CD14-positive monocyte (primary cell): Measurements from ENCODE around the gene PUM2. TPM values are rescaled to one million over a fixed set of nuclear protein-coding genes. Genes with fewer than 3 reads are reported as not detected.

Experiments
- DNase-seq, 3 donors: peaks; one replicate each; pipeline ENCODE4 v3.0.0-alpha.2; 2011 to 2022
- H2AFZ ChIP-seq: 2 replicates; pipeline ENCODE4 v1.6.0; 2012; ENCODE audit warnings: mild to moderate bottlenecking, low read depth, low read length, inconsistent platforms; ENCODE audit not compliant: insufficient read depth, poor library complexity, severe bottlenecking
- H3K27ac ChIP-seq, 2 donors: 1 replicate in 1 of 2; 2 replicates in 1 of 2; pipeline ENCODE4 v1.5.1; 2012 to 2013; ENCODE audit warnings: low read length in 2 of 2, control low read depth in 1 of 2, inconsistent platforms in 1 of 2, low read depth in 1 of 2, mild to moderate bottlenecking in 1 of 2
- H3K27me3 ChIP-seq, 2 donors: one replicate each; pipeline versions ENCODE4 v1.6.0 to v1.6.1; 2011 to 2013; ENCODE audit warnings: low read length in 2 of 2; ENCODE audit not compliant: control insufficient read depth in 2 of 2, insufficient read depth in 2 of 2
- H3K36me3 ChIP-seq, 2 donors: replicated peaks in 1 of 2; 1 replicate in 1 of 2; 2 replicates in 1 of 2; pipeline versions ENCODE4 v1.5.1 to v1.6.1; 2012 to 2013; ENCODE audit warnings: low read length in 2 of 2, control low read depth in 1 of 2, inconsistent platforms in 1 of 2, mild to moderate bottlenecking in 1 of 2; ENCODE audit not compliant: insufficient read depth in 2 of 2, control insufficient read depth in 1 of 2
- H3K4me1 ChIP-seq, 2 donors: 1 replicate in 1 of 2; 2 replicates in 1 of 2; pipeline versions ENCODE4 v1.5.1 to v1.6.1; 2012 to 2013; ENCODE audit warnings: low read length in 2 of 2, control low read depth in 1 of 2, inconsistent platforms in 1 of 2, mild to moderate bottlenecking in 1 of 2, moderate library complexity in 1 of 2; ENCODE audit not compliant: insufficient read depth in 2 of 2, control insufficient read depth in 1 of 2
- H3K4me2 ChIP-seq: replicated peaks from 2 replicates; pipeline ENCODE3; 2012; ENCODE audit warnings: low read length, moderate library complexity, mild to moderate bottlenecking; ENCODE audit not compliant: poor library complexity, severe bottlenecking; ENCODE audit errors: extremely low read depth
- H3K4me3 ChIP-seq, 3 experiments: fragments of 200-600 bp in 1 of 3; sonication (generic) in 1 of 3; replicated peaks in 1 of 3; 1 replicate in 2 of 3; 2 replicates in 1 of 3; pipeline ENCODE4 v1.5.1; 2011 to 2013; ENCODE audit warnings: low read length in 3 of 3, mild to moderate bottlenecking in 3 of 3, control low read depth in 2 of 3, low read depth in 2 of 3, inconsistent platforms in 1 of 3, moderate library complexity in 1 of 3
- H3K79me2 ChIP-seq: 2 replicates; pipeline ENCODE4 v1.6.0; 2012; ENCODE audit warnings: mild to moderate bottlenecking, control low read depth, inconsistent platforms, low read length, moderate library complexity; ENCODE audit not compliant: insufficient read depth
- H3K9ac ChIP-seq: 2 replicates; pipeline ENCODE4 v1.6.0; 2017; ENCODE audit warnings: low read length, mild to moderate bottlenecking; ENCODE audit not compliant: insufficient read depth, poor library complexity, severe bottlenecking
- H3K9me3 ChIP-seq, 2 donors: replicated peaks in 1 of 2; 1 replicate in 1 of 2; 2 replicates in 1 of 2; pipeline versions ENCODE4 v1.5.1 to v1.6.1; 2012 to 2013; ENCODE audit warnings: low read length in 2 of 2, control low read depth in 1 of 2; ENCODE audit not compliant: control insufficient read depth in 1 of 2, insufficient read depth in 1 of 2
- H4K20me1 ChIP-seq: 2 replicates; pipeline ENCODE4 v1.6.0; 2012; ENCODE audit warnings: mild to moderate bottlenecking, low read length, control low read depth, moderate library complexity; ENCODE audit not compliant: insufficient read depth
- H3K27ac Mint-ChIP-seq, 7 donors: one replicate each; pipeline ENCODE4 v1.8.0; 2020; ENCODE audit warnings: mild to moderate bottlenecking in 7 of 7, mixed read lengths in 7 of 7, moderate library complexity in 6 of 7, inconsistent platforms in 2 of 7
- H3K27me3 Mint-ChIP-seq, 3 donors: one replicate each; pipeline ENCODE4 v1.8.0; 2021 to 2022; ENCODE audit warnings: low read depth in 3 of 3, mild to moderate bottlenecking in 3 of 3, mixed read lengths in 3 of 3, moderate library complexity in 3 of 3, inconsistent platforms in 1 of 3
- H3K36me3 Mint-ChIP-seq, 2 donors: one replicate each; pipeline ENCODE4 v1.8.0; 2020; ENCODE audit warnings: mixed read lengths in 2 of 2, inconsistent platforms in 1 of 2, mild to moderate bottlenecking in 1 of 2
- H3K4me1 Mint-ChIP-seq: one replicate; pipeline ENCODE4 v1.8.0; 2020; ENCODE audit warnings: mild to moderate bottlenecking, mixed read lengths
- H3K4me3 Mint-ChIP-seq, 2 donors: one replicate each; pipeline ENCODE4 v1.8.0; 2020; ENCODE audit warnings: mild to moderate bottlenecking in 2 of 2, mixed read lengths in 2 of 2, moderate library complexity in 1 of 2
- H3K9me3 Mint-ChIP-seq, 7 donors: one replicate each; pipeline ENCODE4 v1.8.0; 2020 to 2022; ENCODE audit warnings: mixed read lengths in 7 of 7, mild to moderate bottlenecking in 6 of 7, moderate library complexity in 6 of 7, inconsistent platforms in 2 of 7
- WGBS: methylation state at CpG from one replicate; pipeline ENCODE4 v1.1.5; 2013; ENCODE audit warnings: missing lambda C conversion rate; ENCODE audit not compliant: insufficient coverage; 5-methylcytosine and 5-hydroxymethylcytosine counted together
- intact Hi-C, 2 donors: fragments of 100-400 bp; cut with micrococcal nuclease; formaldehyde crosslinking; loops; one replicate each; pipeline versions ENCODE4 v1.15.0 to v1.15.1; 2023
- polyA plus RNA-seq, 3 donors: library from polyadenylated mRNA; depleted of rRNA in 1 of 3; unstranded in 2 of 3; stranded (reverse) in 1 of 3; fragments of 300-500 nt in 2 of 3; fragments of >200 nt in 1 of 3; fragmentation: Illumina TruSeq in 2 of 3; gene quantifications; 1 replicate in 2 of 3; 2 replicates in 1 of 3; pipeline ENCODE4 v1.2.3, GENCODE V29; 2012 to 2021
- TF ChIP-seq, protein P1 (sequence below): fragments of 200-600 bp; IDR thresholded peaks from one replicate; pipeline ENCODE4 v1.8.0; 2022; ENCODE audit warnings: antibody characterized with exemption, mild to moderate bottlenecking

PUM2 gene
- polyA plus RNA-seq, 3 donors = 7.2 to 22.4 (median 8.3) TPM

DNA sequence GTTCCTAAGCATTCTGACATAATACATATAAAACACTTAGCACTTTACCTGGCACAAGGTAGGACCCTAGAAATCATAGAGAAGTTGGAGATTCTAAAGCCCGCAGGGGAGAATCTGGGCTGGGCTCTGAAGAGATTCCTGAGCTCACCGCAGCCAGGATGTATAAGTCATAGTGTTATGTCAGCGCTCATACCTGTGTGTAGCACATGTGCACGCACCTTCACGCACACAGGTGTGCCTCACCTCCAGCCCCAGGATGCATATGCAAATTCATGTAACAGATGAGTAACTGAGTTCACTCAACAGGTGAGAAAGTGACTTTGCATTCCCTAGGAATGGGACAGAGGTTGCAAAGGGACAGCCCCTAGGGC, 117.8 kb downstream of the PUM2 start:
- H2AFZ ChIP-seq = no peak overlapping the region
- H3K36me3 Mint-ChIP-seq = no peaks in the 10 kb centered on the region
- H3K27ac Mint-ChIP-seq = no peak overlapping the region
- H3K4me2 ChIP-seq = no peak overlapping the region
- H4K20me1 ChIP-seq = no peaks in the 10 kb centered on the region
- H3K27me3 Mint-ChIP-seq = peaks cover 7 to 28% (median 26%) of the 10 kb centered on the region in 3 donors
- H3K4me3 ChIP-seq = no peak overlapping the region
- peaks cover 0 to 5% (median 3%) of the 10 kb centered on the region in 7 donors for H3K9me3 Mint-ChIP-seq
- H3K36me3 ChIP-seq = no peaks in the 10 kb centered on the region
- H3K4me1 ChIP-seq = no peaks in the 10 kb centered on the region
- H3K79me2 ChIP-seq = no peaks in the 10 kb centered on the region
- no peak overlapping the region for H3K9ac ChIP-seq
- peaks cover 0 to under 1% of the 10 kb centered on the region in 2 donors for H3K9me3 ChIP-seq
- H3K27me3 ChIP-seq = peaks cover 0 to 2% of the 10 kb centered on the region in 2 donors
- H3K27ac ChIP-seq = no peak overlapping the region
- H3K4me1 Mint-ChIP-seq = no peaks in the 10 kb centered on the region
- WGBS = 100% methylated on average over 5 of the region's 5 CpGs
- intact Hi-C loops = no loop called here
- TF ChIP-seq, protein P1, sequence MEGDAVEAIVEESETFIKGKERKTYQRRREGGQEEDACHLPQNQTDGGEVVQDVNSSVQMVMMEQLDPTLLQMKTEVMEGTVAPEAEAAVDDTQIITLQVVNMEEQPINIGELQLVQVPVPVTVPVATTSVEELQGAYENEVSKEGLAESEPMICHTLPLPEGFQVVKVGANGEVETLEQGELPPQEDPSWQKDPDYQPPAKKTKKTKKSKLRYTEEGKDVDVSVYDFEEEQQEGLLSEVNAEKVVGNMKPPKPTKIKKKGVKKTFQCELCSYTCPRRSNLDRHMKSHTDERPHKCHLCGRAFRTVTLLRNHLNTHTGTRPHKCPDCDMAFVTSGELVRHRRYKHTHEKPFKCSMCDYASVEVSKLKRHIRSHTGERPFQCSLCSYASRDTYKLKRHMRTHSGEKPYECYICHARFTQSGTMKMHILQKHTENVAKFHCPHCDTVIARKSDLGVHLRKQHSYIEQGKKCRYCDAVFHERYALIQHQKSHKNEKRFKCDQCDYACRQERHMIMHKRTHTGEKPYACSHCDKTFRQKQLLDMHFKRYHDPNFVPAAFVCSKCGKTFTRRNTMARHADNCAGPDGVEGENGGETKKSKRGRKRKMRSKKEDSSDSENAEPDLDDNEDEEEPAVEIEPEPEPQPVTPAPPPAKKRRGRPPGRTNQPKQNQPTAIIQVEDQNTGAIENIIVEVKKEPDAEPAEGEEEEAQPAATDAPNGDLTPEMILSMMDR = no peak
- no peak for DNase-seq
- no peak overlapping the region for H3K4me3 Mint-ChIP-seq

- Histone ChIP-seq H3K9me3 (no peaks in the 10 kb centered on the region), H3K79me2 (no peaks in the 10 kb centered on the region), H2AFZ (no peak overlapping the region), H3K27me3 (peaks cover 0 to 4% of the 10 kb centered on the region in 2 donors), H3K4me1 (no peaks in the 10 kb centered on the region), H3K36me3 (no peaks in the 10 kb centered on the region), H4K20me1 (no peaks in the 10 kb centered on the region), H3K4me2 (no peak overlapping the region), H3K27ac (no peak overlapping the region), H3K9ac (no peak overlapping the region), H3K4me3 (no peak overlapping the region)
- no peak for DNase-seq
- Mint-ChIP-seq H3K36me3 (no peaks in the 10 kb centered on the region), H3K27ac (no peak overlapping the region), H3K27me3 (peaks cover 12 to 32% (median 22%) of the 10 kb centered on the region in 3 donors), H3K4me1 (no peaks in the 10 kb centered on the region), H3K4me3 (no peak overlapping the region), H3K9me3 (peaks cover 0 to 1% (median 0%) of the 10 kb centered on the region in 7 donors)
- intact Hi-C loops = no loop called here
- TF ChIP-seq, protein P1 = no peak
- 91% methylated on average over 4 of the region's 6 CpGs for WGBS
These were observed 119.0 kb downstream of the PUM2 start for GRCh38 chr2:20231598-20232026.
